NCI-H2196 (cell line): Measurements from ENCODE around the gene TRPC4AP.
A peak's percentile ranks its signal among the peaks of the same experiment; 100 is the strongest.

ENCODE experiments used
- DNase-seq: peaks from one replicate; lab custom pipeline; 2025; ENCODE audit not compliant: unreplicated experiment; lab: John Stamatoyannopoulos, UW

TRPC4AP gene

DNA sequence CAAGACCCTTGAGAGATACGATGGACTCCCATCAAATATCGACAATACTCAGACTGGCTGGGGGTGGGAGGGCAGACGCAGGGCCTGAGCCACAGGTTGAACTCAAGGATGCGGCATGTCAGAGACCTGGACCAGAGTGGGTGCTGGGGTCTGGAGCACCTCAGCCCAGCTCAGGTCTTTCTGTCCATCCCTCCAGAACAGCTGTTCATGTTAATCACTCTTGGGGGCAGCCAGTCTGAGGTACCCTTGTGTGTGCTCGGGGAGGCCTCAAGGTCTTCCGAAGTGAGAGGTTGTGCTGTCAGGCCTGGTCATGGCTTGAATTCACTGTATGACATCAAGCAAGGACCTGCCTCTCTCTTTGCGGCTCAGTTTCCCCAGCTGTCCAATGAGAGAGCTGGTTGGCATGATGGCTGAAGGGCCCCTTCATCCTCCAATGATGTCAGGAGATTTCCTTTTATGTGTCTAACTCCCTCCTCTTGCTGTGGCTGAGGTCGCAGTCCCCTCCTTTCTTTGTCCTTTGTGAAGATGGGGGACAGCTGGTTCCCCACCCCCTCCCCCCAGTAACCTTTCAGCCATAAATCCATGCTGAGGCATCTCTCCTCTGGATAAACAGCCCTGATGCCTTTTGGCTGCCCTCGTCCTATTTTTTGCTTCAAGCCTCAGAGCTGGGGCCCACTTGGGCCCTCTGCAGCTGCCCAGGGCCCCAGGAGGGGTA, 121.6 kb downstream of the TRPC4AP start:
- no peak for DNase-seq

DNA sequence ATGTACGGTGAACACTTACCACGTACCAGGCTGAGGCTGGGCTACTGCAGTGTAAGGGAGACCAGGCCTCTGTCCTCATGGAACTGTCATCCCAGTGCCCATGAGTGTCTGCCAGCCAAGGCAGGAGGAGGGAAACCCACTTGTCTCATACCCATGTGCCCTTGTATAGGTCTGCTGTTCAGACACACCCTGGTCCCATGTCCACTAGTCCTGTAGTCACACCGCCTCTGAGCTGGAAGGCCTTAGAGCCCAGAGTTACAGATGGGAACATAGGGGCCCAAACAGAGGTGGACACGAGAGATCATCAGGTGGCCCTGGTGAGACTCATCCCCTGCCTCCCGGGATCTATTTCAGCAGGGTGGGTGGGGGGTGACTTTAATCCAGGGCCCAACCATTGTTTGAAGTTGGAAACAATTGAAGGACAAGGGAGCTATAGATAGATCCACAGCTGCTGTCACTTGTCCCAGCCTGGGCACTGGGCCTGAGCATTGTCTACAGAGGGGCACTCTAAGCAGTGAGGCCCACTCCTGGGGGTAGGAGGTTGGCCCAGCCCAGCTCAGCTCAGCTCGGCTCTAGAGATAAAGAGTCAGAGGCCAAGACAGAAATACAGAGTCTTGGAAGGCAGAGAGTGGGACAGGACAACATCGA, 122.3 kb downstream of the TRPC4AP start:
- no peak for DNase-seq

DNA sequence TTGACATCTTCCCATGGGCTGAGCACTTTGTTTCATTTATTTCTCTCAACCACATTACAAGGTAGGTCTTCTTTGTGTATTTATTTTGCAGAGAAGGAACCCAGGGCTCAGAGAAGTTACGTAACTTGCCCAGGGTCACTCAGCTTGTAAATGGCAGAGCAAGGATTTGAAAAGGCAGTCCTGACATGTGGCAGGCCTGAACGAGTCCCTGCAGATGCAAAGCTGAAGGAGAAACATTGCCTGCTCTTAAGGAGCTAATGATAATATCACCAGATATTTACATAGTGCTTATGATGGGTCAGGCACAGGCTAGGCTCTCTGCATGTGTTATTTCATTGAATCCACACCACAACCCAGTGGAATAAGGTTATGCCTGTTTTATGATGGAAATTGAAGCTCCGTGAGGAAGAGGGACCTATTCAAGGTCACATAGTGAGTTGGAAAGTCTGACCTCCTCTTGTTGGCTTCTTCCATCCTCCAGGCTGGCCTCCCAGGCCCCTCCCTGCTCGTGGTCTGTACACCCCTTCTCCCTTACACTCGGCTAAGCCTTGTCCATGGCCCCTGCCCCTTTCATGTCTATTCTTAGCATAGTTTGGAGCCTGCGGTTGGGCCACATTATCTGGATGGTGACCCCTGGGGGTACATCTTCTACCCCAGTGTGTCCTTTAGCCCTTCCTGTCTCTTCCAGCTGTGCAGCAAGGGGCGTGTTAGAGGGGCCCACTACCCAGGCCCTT, 124.4 kb downstream of the TRPC4AP start:
- no peak for DNase-seq

DNA sequence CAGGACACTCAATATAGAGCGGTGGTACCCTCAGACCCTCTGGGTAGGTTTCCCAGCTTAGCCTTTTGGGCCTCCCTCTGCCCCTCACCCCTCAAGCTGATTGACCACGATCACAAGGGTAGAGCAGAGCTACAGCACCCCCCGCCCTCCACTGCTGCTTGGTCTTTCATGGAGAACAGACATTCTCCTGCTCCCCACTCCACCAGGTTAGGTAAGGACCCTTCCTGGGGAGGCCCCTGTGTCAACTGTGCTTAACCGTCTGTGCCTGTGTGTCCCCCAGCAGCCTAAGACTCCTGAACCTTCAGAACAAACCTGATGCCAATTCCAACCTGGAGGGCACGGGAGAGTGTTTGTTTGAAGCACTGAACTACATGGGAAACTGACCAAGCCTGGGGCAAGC, 125.2 kb downstream of the TRPC4AP start:
- DNase-seq, result no peak

DNA sequence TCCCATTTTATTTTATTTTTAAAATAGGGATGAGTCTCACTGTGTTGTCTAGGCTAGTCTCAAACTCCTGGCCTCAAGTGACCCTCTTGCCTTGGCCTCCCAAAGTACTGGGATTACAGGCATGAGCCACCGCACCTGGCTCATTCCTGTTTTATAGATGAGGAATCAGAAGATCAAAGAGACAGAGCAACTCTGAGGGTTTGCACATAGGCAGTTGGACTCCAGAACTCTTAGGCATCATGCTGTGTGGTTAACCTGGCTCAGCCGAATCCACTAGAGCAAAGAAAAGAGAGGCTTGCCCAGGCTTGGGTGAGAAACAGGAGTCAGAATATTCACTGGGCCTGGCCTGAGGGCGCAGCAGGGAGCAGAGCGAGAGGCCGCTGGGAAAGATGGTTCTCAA, 127.6 kb downstream of the TRPC4AP start:
- no peak for DNase-seq

DNA sequence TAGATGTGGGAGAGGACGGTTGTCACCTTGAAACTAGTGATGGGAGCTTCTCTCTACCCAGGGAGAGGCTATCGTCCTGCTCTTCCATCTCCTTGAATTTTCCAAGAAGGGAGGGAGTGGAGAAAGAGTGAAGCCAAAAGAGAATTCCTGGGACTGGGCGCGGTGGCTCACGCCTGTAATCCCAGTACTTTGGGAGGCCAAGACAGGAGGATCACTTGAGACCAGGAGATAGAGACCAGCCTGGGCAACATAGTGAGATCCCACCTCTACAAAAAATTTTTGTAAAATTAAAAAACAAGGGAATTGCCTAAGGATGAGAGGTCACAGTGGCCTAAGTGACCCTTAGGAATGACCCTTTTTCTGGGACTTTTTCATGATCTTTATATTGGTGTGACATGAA, 128.1 kb downstream of the TRPC4AP start:
- DNase-seq, result no peak

DNA sequence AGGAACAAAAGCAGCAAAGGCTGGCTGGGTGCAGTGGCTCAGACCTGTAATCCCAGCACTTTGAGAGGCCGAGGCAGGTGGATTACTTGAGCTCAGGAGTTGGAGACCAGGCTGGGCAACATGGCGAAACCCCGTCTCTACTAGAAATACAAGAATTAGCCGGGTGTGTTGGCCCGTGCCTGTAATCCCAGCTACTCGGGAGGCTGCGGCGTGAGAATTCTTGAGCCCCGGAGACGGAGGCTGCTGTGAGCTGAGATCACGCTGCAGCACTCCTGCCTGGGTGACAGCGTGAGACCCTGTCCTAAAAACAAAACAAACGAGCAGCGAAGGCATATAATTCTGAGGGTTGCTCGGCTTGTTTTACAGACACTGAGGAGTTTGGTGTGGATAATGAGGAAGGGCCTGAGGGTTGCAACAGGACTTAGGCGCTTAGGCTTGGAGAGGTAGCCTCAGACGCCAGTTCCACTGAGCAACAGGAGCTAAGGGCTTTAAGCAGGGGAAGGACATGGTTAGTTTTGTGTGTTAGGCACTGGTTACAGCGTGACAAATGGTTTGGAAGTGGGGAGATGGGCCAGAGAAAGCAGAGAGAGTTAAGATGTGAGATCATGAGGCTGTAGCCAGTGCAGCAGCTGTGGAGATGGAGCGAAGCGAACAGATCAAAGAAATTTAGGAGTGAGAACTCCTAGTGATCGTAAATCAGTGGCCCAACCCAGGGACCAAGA, 135.7 kb downstream of the TRPC4AP start:
- DNase-seq, result no peak

DNA sequence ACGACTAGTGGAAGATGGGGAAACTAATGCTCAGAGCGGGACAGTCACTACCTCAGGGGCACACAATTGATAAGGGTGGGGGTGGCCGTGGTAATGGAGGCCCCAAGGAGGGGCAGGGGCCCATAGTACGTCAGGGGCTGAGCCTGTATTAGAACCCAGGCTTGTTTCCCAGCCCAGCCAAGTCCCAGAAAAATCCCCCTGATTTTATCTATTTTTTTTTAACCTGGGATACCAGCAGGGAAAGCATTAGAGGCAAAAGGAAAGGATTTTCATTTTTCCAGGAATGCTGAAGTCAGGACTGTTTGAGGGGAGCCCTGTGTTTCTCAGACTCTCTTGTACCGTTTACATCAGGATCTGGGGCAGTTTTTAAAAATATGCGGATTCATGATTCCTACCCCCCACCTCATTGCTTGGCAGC, 136.6 kb downstream of the TRPC4AP start:
- no peak for DNase-seq

DNA sequence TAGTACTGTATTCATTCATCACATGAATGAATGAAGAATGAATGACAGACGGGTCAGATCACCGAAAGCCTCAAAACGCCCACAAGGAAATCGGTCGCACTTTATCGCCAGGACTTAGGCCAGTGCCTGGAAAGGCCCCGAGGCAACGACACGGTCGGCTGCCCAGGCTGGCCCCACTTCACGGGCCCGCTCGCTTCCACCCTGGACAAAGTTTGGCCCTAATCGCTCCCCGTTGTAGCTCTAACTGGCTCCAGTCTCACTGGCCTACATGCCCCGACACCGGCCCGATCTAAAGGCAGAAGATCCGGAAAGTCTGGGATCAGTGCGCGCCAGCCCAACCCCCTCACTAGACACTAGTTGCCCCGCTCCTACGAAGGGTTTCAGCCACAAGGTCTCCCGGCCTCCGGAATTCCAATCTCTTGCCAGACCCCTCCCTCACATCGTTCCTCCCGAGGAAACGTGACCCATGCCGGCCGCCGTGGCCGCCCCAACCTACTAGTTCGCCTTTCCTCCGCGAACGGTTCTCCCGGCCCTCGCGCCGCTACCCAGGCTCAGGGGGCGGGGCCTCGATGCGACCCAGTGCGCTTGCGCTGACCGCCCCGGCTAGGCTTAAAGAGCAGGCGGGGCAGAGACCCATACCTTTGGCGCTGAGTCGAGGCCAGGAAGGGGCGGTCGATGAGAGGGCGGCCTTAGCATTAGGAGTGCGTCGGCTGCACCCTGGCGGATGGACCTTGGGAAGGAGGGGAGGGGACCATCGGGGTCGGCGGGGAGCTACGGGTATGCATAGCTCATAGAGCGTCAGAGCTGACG, 137.2 kb downstream of the TRPC4AP start, which contains the start of the genes GSS and MYH7B:
Gene GSS, minus strand, starts transcription at position 576 of the 810 bp plus-strand sequence. CDS start 3,954 bp downstream, outside the sequence.
Gene MYH7B, plus strand, starts transcription at position 638 of the 810 bp plus-strand sequence. CDS start 22,138 bp downstream, outside the sequence.
- peak; percentile 99 for DNase-seq

DNA sequence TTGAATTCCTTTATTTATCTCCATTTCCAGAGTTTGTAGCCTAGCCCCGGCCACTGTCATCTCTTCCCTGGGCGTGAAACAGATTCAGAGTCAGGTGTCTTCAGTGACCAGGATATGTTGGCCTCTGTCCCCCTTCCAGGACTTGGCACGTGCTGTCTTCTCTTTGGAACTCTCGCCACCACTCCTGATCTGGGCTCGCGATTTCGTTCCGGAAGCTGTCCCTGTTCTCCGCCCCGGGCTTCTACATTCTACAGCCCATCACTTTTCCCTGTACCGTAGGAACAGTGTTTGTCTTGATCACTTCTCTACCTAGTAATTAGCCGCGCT, 137.7 kb downstream of the TRPC4AP start:
- peak; percentile 56 for DNase-seq

DNA sequence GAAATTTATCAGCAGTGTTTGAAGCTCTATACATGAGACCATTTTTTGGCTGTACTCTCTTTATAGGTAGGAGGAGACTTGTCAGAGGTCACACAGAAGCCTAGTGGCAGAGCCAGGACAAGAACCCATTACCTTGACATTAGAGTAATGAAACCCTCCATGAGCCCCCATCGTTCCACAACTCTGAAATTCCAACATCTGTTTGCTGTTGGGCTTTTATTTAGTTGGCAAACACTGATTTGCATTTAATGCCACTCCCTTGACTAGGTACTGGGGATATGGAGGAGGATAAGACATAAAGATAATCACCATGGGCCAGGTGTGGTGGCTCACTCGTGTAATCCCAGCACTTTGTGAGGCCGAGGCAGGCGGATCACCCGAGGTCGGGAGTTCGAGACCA, 138.6 kb downstream of the TRPC4AP start:
- DNase-seq, result no peak

DNA sequence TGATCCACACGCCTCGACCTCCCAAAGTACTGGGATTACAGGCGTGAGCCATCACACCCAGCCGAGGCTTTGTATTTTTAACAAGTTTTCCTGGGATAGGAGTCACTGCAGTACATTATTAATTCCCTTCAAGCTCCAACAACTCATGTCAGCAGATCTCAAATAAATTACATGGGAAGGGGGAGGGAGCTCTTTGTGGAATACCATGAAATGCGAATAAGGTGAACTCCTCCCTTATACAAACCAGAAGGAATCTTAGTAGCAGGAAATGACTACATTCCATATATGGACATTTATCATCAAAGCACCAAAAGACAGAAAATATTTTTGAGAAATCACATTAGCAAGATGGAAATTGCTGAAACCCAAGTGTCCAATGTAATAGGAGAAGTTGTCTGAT, 139.9 kb downstream of the TRPC4AP start:
- DNase-seq, result no peak
